Stimulated activated CD4-positive, alpha-beta T cell treated with anti-CD3 and anti-CD28 coated beads, Interleukin-1b, Interleukin-23, amount 100 ng/mL, for 1 hour (primary cell): ENCODE data around the gene MTTP.

Source experiments
- DNase-seq, 2 donors: peaks; one replicate each; pipeline ENCODE4 v3.0.0-alpha.2; 2020; ENCODE audit warnings: low read depth in 2 of 2

Gene MTTP

GRCh38 chr4:99642725-99643489 lies 68.3 kb downstream of the MTTP start:
- DNase-seq: no peak

GRCh38 chr4:99644453-99644852 lies 69.8 kb downstream of the MTTP start:
- DNase-seq: no peak

GRCh38 chr4:99645036-99645435 lies 70.4 kb downstream of the MTTP start:
- no peak for DNase-seq

DNA sequence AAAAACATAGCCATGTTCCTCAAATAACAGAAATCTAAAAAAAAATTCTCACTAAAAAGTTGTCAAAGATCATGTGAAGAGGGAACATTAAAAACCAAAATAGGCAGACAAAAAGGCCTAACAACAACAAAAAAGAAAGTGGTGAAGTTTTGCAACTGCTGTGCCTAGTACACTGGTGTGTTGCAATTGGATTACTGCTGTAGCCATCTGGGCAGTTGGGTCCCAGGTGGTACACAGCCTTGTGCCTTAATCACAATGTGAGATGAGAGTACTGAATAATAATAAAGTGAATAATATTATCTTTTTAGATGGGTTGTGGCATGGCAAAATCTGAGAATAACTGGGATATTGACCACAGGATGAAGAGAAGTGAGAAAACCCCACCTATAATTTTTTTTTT lies 71.0 kb downstream of the MTTP start:
- no peak for DNase-seq

DNA sequence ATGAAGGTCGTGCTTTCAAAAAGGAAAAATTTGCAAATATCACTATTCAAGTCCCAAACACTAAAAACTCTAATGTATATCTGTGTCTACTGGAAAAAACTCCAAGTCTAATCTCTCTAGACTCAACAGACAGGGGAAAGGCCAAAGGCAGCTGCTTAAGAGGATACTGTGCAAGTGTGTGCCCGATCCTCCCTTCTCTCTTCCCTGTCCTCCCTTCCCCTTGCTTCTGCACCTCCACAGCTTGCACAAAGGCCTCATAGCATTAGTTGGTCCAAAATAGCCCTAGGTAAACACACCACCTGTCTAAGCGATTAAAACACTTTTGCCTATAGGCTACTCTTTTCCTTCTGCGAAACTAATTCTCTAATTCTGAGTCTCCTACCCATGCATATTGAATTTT lies 72.4 kb downstream of the MTTP start:
- no peak for DNase-seq

DNA sequence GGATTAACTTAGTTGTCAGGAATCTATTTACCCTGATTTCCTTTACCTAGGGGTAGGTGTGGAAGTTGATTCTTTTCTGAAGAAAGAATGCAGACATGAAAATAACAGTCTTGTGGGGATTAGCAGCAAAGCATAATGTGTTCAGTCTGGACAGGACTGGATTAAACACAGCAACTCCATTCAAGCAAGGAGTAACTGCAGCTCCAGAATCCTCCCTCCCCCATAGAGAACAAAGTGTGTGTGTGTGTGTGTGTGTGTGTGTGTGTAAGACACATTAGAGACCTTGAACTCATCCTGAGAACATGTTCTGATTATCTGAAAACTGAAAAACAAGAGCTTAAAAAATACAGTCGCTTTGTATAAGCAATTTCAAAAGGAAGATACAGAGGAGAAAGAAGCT lies 73.7 kb downstream of the MTTP start:
- DNase-seq: no peak

GRCh38 chr4:99649208-99649607 lies 74.6 kb downstream of the MTTP start:
- no peak for DNase-seq

DNA sequence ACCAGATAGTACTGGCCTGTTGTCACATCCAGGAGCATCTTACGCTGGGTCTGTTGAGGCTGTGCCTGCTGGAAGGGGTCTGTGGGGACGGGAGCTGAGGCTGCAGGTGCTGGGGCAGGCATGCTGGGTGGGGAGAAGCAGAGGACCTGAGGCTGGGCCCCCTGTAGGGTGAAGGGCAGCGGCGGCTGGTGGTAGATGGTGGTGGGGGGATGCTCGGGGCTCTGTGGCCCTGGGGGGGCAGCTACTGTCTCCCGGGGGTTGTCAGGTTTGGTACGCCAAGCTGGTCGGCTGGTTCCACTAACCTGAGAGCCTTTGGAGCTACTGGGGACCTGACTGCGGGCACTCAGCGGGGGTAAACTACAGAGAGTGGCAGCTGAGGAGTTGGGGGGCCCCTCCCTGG lies 75.2 kb downstream of the MTTP start:
- DNase-seq: no peak

- DNase-seq: no peak
Measured at GRCh38 chr4:99651016-99651769, 76.6 kb downstream of the MTTP start.

GRCh38 chr4:99651811-99652485 lies 77.3 kb downstream of the MTTP start:
- DNase-seq: no peak

GRCh38 chr4:99652596-99653436 lies 78.2 kb downstream of the MTTP start:
- DNase-seq: no peak

DNA sequence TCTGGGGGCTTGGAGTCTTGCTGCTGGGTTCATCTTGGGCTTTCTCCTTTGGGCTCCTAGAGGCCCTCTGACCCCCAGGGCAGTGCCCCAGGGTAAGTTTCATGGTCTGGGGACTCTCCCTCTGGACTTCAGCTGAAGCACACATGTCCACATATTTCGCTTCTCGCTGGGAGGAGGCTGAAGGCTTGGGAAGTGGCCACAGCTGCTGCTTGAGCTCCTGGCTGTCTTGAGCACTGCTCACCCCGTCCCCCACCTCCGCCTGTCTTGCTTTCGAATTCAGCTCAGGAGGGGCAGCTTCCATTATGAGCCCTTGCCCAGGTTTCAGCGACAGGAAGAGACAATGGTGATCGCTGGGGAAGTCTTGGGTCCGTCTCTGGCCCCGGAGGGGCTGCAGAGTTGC lies 79.3 kb downstream of the MTTP start:
- no peak for DNase-seq

GRCh38 chr4:99654361-99654761 lies 79.7 kb downstream of the MTTP start:
- no peak for DNase-seq

GRCh38 chr4:99655308-99656081 lies 80.9 kb downstream of the MTTP start:
- no peak for DNase-seq

DNA sequence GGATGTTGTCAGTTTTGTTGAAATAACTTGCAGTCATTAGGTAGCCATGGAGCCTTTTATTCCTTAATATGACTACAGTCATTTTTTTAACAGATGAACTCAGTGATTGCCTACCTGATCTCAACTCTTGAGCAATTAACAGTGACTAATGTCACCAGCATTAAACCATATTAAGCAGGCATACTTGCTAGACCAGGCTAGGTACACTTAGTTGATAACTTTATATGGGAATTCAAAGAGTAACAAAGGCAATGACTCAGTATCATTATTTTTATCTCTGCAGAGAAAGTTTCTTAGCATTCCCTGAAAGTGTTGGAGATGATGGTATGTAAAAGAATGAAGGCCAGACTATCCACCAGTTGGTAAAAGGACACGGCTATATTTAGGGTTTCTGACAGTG lies 83.2 kb downstream of the MTTP start, which contains the start of gene C4orf54:
C4orf54 (minus strand) TSS at position 31 of the 400 bp plus-strand sequence. CDS start 3,180 bp downstream, outside the sequence.
- no peak for DNase-seq

DNA sequence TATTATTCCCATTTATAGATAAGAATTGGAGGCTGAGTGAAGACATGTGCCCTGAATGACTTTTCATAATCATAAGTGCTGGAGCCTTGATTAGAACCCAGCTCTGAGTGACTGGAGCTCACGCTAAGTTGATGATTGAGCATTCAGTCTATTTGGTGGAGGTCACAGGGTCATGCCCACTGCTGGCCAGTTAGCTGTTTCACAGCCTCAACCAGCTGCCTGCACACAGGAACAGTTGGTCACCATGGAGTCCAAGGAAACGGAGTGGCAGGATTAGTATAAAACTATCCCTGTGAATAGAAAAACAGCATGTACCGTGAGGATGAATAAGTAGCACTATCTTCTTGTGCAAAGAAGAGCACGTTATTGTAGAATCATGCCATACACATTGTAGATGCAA lies 84.0 kb downstream of the MTTP start:
- DNase-seq: no peak

DNA sequence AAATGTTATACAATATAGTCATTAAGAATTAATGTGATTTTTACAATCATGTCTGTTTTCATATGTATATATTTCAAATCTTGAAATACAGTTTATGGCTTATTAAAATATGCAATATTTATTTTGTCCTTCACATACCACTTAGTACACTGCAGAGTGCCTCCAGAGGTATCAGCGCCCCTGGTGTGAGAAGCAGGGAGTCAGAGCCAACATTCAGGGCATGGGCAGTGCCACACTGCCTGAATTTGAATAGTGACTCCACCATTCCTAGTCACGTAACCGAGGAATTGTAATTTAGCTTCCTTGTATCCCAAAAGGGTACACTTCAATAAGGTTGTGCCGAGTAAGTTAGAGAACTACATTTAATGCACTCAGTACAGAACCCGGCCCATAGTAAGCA lies 87.3 kb downstream of the MTTP start:
- no peak for DNase-seq

- no peak for DNase-seq
Measured at GRCh38 chr4:99664716-99665115, 90.1 kb downstream of the MTTP start.

GRCh38 chr4:99665983-99666382 lies 91.4 kb downstream of the MTTP start:
- DNase-seq: no peak

DNA sequence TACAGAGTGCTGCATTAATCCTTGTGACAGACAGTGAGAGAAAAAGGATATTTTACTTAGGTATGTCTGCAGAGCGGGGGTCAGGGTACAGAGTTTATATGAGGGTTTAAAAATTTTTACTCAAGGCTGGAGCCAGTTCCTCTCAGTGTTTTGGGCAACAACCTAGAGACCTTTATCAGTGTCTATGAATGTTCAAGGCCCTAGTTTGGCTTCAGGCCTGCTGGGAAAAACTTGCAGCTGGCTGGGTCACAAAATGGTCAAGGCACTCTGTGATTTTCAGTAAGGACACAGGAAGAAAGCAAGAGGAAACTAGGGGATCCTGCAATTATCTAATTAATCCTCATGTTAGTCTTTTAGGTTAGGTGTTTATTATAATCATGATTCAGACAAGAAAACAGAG lies 93.8 kb downstream of the MTTP start:
- no peak for DNase-seq

- DNase-seq: no peak
Measured at GRCh38 chr4:99669084-99669483, 94.5 kb downstream of the MTTP start.
